HEK293T (cell line): ENCODE measurements around the gene MTHFD1.

Experiments
- SP1 ChIP-seq: fragments of 450-650 bp; IDR thresholded peaks from 2 replicates; pipeline ENCODE4 v1.6.1; 2017
- ZNF384 ChIP-seq: fragments of 450-650 bp; IDR thresholded peaks from 2 replicates; pipeline ENCODE4 v1.6.1; 2016

DNA sequence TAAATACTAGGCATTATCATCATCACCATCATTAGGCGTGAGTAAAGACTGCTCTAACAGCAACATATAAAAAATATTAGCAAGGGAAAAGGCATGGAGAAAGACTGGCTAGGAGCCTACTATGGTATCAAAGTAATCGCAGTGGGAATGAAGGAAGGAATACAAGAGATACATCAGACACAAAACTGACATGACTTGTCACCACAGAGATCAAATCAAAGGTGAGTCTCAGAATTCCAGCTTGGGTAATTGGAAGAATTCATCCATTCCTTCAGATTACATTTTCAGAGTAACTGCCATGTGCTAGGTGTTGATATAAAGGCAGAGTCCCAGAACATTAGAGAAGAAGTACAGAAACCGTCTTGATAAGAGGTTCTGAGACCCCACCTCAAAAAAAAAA, 105.3 kb downstream of the MTHFD1 start:
- TF ChIP-seq SP1 = no peak
- no peak for TF ChIP-seq ZNF384
